ENCODE data around the gene CIZ1.
"Not testable (repeated sequence)": the region's sequence is repeated elsewhere in the genome, so short reads cannot be mapped to it uniquely, and the experiment has no call there.

Gene CIZ1

GRCh38 chr9:128145951-128146351 is 45.4 kb downstream of the CIZ1 start:
- DNase-seq (ENCODE audit: low read depth in 2 of 3, low spot score in 1 of 3) = no peak

GRCh38 chr9:128145536-128145935 is 45.8 kb downstream of the CIZ1 start:
- DNase-seq (ENCODE audit: low read depth in 2 of 3, low spot score in 1 of 3) = no peak

GRCh38 chr9:128144239-128145181 is 46.9 kb downstream of the CIZ1 start:
- DNase-seq (ENCODE audit: low read depth in 2 of 3, low spot score in 1 of 3) = no peak

GRCh38 chr9:128143525-128144238 is 47.7 kb downstream of the CIZ1 start:
- DNase-seq (ENCODE audit: low read depth in 2 of 3, low spot score in 1 of 3) = no peak

GRCh38 chr9:128142596-128142995 is 48.8 kb downstream of the CIZ1 start:
- no peak for DNase-seq (ENCODE audit: low read depth in 2 of 3, low spot score in 1 of 3)

- DNase-seq (ENCODE audit: low read depth in 2 of 3, low spot score in 1 of 3) = no peak
Measured at GRCh38 chr9:128142061-128142460, 49.3 kb downstream of the CIZ1 start.

- no peak for DNase-seq (ENCODE audit: low read depth in 2 of 3, low spot score in 1 of 3)
Measured at GRCh38 chr9:128141604-128142003, 49.8 kb downstream of the CIZ1 start.

- no peak for DNase-seq (ENCODE audit: low read depth in 2 of 3, low spot score in 1 of 3)
Measured at GRCh38 chr9:128139621-128140020, 51.8 kb downstream of the CIZ1 start.

- no peak for DNase-seq (ENCODE audit: low read depth in 2 of 3, low spot score in 1 of 3)
Measured at GRCh38 chr9:128138001-128138400, 53.4 kb downstream of the CIZ1 start.

GRCh38 chr9:128136816-128137793 is 54.3 kb downstream of the CIZ1 start:
- no peak for DNase-seq (ENCODE audit: low read depth in 2 of 3, low spot score in 1 of 3)

GRCh38 chr9:128135561-128135960 is 55.8 kb downstream of the CIZ1 start:
- not testable (repeated sequence) for DNase-seq (ENCODE audit: low read depth in 2 of 3, low spot score in 1 of 3)

GRCh38 chr9:128132139-128132538 is 59.2 kb downstream of the CIZ1 start:
- DNase-seq (ENCODE audit: low read depth in 2 of 3, low spot score in 1 of 3) = not testable (repeated sequence)

- not testable (repeated sequence) for DNase-seq (ENCODE audit: low read depth in 2 of 3, low spot score in 1 of 3)
Measured at GRCh38 chr9:128131346-128131745, 60.0 kb downstream of the CIZ1 start.

GRCh38 chr9:128130651-128131050 is 60.7 kb downstream of the CIZ1 start:
- DNase-seq (ENCODE audit: low read depth in 2 of 3, low spot score in 1 of 3) = not testable (repeated sequence)

GRCh38 chr9:128129976-128130590 is 61.3 kb downstream of the CIZ1 start:
- DNase-seq (ENCODE audit: low read depth in 2 of 3, low spot score in 1 of 3) = peak; percentile 35 to 48 (median 42)

GRCh38 chr9:128128836-128129590 is 62.4 kb downstream of the CIZ1 start:
- no peak for DNase-seq (ENCODE audit: low read depth in 2 of 3, low spot score in 1 of 3)

GRCh38 chr9:128127990-128128835 is 63.2 kb downstream of the CIZ1 start:
- DNase-seq (ENCODE audit: low read depth in 2 of 3, low spot score in 1 of 3) = peak; percentile 72 to 78 (median 72)

- DNase-seq (ENCODE audit: low read depth in 2 of 3, low spot score in 1 of 3) = peak; percentile 52 to 74 (median 56)
Measured at GRCh38 chr9:128127568-128127989, 63.8 kb downstream of the CIZ1 start, which contains the start of gene PTGES2. PTGES2 (minus strand) TSS chr9:128127729; CDS start chr9:128127717, 12 bp downstream.
